ENCODE results near the gene PRSS57. TPM values are rescaled to one million over a fixed set of nuclear protein-coding genes. Genes with fewer than 3 reads are reported as not detected.

The PRSS57 gene
- total and polyA plus RNA-seq, 2 of the 4 experiments (the other 2 are of a cell fraction) = not detected

DNA sequence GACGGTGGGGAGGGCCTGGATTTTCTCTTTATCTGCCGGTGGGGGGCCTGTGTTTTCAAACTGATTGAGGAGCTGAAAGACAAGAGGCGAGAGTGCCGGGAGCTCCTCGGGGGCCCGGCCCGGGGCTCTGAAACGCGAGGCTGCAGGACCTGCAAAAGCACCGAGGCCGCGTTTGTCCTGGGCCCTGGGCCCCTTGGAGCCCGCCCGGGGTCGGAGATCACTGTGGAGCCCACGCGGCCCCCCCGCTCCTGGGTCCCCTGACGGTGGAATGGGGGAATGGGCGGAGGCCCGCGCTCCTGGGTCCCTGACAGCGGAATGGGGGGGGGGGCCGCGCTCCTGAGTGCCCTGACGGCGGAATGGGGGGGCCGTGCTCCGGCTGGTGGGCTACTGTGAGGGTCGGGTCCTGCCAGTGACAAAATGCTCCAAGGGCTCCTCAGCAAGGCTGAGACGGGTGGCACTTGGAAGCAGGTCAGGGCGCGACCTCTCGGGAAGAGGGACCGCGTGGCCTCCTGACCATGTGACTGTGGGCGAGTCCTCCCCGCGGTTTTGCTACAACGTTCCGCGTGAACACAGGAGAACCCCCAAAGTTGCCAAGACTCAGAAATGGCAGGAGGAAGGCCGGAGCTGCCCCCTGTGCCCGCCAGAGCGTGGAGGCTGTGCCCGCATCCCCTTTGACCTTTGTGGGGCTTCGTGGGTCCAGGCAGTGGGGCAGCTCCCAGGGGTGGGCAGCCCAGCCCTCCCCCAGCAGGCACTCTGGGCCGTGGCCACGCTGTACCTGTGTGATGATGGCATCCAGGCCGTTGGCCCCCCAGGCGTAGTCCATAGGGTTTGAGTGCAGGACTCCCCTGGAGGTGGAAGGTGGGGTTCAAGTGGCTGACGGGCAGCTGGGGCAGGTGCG is 46.1 kb downstream of the PRSS57 start (continued):
- TF ChIP-seq MAFK (IDR thresholded peaks at IDR 0.05; ENCODE audit: low read depth, low read length) = no peak

DNA sequence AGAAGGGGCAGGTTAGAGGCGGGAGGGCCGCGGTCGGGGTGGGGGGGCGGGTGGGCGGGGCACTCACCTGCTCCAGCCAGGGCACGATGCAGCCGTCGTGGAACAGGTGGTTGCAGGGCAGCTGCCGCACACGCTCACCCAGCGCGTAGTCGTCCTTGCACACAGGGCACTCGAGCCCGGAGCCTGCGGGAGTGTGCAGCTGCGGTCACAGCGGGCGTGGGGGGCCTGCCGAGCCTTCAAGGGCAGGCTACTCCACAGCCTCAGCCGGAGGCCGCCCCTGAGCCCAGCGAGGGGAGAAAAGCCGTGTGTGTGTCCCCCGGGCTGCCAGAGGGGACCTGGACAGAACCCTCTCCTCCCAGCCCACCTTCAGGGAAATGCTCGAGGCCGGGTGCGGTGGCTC is 46.9 kb downstream of the PRSS57 start:
- Histone ChIP-seq H3K4me3 (ENCODE audit: insufficient read depth, low read depth, low read length) (no peak overlapping the region), H4K20me1 (ENCODE audit: insufficient read depth, low read length) (peaks cover 18% of the 10 kb centered on the region), H2BK20ac (ENCODE audit: low read depth, low read length) (no peak overlapping the region), H3K9me1 (ENCODE audit: insufficient read depth, low read length) (no peaks in the 10 kb centered on the region), H2AFZ (replicated peaks; ENCODE audit: low read length, poor library complexity) (no peak overlapping the region), H3K27me3 (ENCODE audit: control insufficient read depth, insufficient read depth, low read length) (no peaks in the 10 kb centered on the region), H2BK15ac (ENCODE audit: low read depth, low read length) (no peak overlapping the region), H3K36me3 (ENCODE audit: control insufficient read depth, insufficient read depth, low read length) (peaks cover 55% of the 10 kb centered on the region), H3K79me1 (ENCODE audit: low read depth in 1 of 2, low read length in 2 of 2) (peaks cover 0 to 11% of the 10 kb centered on the region in 2 experiments; a peak in 3 of 4 replicates), H3K4me1 (ENCODE audit: control insufficient read depth, insufficient read depth, low read length) (no peaks in the 10 kb centered on the region), H3K56ac (ENCODE audit: extremely low read depth, insufficient read depth, low read length) (no peak overlapping the region), H3K23ac (ENCODE audit: low read depth, low read length) (no peak overlapping the region), H3K4ac (ENCODE audit: low read depth, low read length) (no peak overlapping the region), H4K5ac (ENCODE audit: low read depth, low read length) (no peak overlapping the region), H2BK5ac (ENCODE audit: low read depth, low read length, poor library complexity, severe bottlenecking) (no peak overlapping the region), H3K9ac (ENCODE audit: low read depth, low read length) (no peak overlapping the region), H3K27ac (ENCODE audit: insufficient read depth, low read length) (no peak overlapping the region), H3K14ac (replicated peaks; ENCODE audit: low read depth, low read length) (no peak overlapping the region), H2BK120ac (ENCODE audit: low read depth, low read length) (no peak overlapping the region), H4K91ac (ENCODE audit: insufficient read depth, low read depth, low read length) (no peak overlapping the region), H4K8ac (ENCODE audit: low read depth in 2 of 2, low read length in 2 of 2) (no peak overlapping the region), H3K9me3 (ENCODE audit: control insufficient read depth, insufficient read depth, low read length) (no peaks in the 10 kb centered on the region), H2AK5ac (ENCODE audit: low read depth, low read length) (no peak overlapping the region), H3K18ac (ENCODE audit: low read depth, low read length) (no peak overlapping the region), H3K4me2 (ENCODE audit: low read depth, low read length) (no peak overlapping the region), H2AK9ac (replicated peaks; ENCODE audit: low read depth, low read length, poor library complexity) (no peak overlapping the region)
- intact Hi-C loops (cut with micrococcal nuclease) (no loop called here), in situ Hi-C loops (cut with MboI; ENCODE audit: low sequenced_read_pairs) (no loop called here), dilution Hi-C loops (cut with HindIII; ENCODE audit: low sequenced_read_pairs, unreplicated experiment) (no loop called here)
- no TSS peak for BruUV-seq (replicated peaks)
- DNase-seq (no peak), ATAC-seq (ENCODE audit: low read depth) (no peak)
- POLR2A ChIA-PET (ENCODE audit: unreplicated experiment) = no interaction called here
- 92% methylated on average over 17 of the region's 29 CpGs; no CpG with 5 or more reads in 1 of the 2 experiments for WGBS, 2 experiments (ENCODE audit: extremely low coverage in 2 of 2, insufficient read length in 1 of 2)
- CTCF ChIA-PET = no interaction called here
- no peak for TF ChIP-seq RFX5 (IDR thresholded peaks at IDR 0.05; ENCODE audit: low read depth, low read length)
- no peak for TF ChIP-seq BHLHE40 (IDR thresholded peaks at IDR 0.05; ENCODE audit: low read depth, low read length)
- TF ChIP-seq NFE2L2 (IDR thresholded peaks at IDR 0.05; ENCODE audit: low read depth, low read length) = no peak
- no peak for TF ChIP-seq CEBPB (IDR thresholded peaks at IDR 0.05; ENCODE audit: low read depth, low read length)
- TF ChIP-seq, protein P1, sequence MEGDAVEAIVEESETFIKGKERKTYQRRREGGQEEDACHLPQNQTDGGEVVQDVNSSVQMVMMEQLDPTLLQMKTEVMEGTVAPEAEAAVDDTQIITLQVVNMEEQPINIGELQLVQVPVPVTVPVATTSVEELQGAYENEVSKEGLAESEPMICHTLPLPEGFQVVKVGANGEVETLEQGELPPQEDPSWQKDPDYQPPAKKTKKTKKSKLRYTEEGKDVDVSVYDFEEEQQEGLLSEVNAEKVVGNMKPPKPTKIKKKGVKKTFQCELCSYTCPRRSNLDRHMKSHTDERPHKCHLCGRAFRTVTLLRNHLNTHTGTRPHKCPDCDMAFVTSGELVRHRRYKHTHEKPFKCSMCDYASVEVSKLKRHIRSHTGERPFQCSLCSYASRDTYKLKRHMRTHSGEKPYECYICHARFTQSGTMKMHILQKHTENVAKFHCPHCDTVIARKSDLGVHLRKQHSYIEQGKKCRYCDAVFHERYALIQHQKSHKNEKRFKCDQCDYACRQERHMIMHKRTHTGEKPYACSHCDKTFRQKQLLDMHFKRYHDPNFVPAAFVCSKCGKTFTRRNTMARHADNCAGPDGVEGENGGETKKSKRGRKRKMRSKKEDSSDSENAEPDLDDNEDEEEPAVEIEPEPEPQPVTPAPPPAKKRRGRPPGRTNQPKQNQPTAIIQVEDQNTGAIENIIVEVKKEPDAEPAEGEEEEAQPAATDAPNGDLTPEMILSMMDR (conservative IDR thresholded peaks at IDR 0.05; ENCODE audit: low read depth, low read length) = no peak
- no peak for TF ChIP-seq CHD1 (IDR thresholded peaks at IDR 0.05; ENCODE audit: low read depth, low read length)
- no peak for TF ChIP-seq SMC3 (IDR thresholded peaks at IDR 0.05; ENCODE audit: low read depth, low read length)
- no peak for TF ChIP-seq FOS (IDR thresholded peaks at IDR 0.05; ENCODE audit: low read depth, low read length)
- no peak for TF ChIP-seq MAZ (IDR thresholded peaks at IDR 0.05; ENCODE audit: borderline replicate concordance, low read depth, low read length)
- TF ChIP-seq, protein P2, sequence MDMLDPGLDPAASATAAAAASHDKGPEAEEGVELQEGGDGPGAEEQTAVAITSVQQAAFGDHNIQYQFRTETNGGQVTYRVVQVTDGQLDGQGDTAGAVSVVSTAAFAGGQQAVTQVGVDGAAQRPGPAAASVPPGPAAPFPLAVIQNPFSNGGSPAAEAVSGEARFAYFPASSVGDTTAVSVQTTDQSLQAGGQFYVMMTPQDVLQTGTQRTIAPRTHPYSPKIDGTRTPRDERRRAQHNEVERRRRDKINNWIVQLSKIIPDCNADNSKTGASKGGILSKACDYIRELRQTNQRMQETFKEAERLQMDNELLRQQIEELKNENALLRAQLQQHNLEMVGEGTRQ (IDR thresholded peaks at IDR 0.05; ENCODE audit: low read depth, low read length) = no peak
- TF ChIP-seq MAFK (IDR thresholded peaks at IDR 0.05; ENCODE audit: low read depth, low read length) = no peak
- TF ChIP-seq, protein P3, sequence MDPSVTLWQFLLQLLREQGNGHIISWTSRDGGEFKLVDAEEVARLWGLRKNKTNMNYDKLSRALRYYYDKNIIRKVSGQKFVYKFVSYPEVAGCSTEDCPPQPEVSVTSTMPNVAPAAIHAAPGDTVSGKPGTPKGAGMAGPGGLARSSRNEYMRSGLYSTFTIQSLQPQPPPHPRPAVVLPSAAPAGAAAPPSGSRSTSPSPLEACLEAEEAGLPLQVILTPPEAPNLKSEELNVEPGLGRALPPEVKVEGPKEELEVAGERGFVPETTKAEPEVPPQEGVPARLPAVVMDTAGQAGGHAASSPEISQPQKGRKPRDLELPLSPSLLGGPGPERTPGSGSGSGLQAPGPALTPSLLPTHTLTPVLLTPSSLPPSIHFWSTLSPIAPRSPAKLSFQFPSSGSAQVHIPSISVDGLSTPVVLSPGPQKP (IDR thresholded peaks at IDR 0.05; ENCODE audit: borderline replicate concordance, low read depth, low read length) = no peak
- no peak for TF ChIP-seq POLR2A (IDR thresholded peaks at IDR 0.05; ENCODE audit: low read depth, low read length)

All from IMR-90 (cell line).